CD4-positive, alpha-beta T cell treated with Interleukin-17A for 4 hours (primary cell): ENCODE measurements around the gene SLC45A3.

Experiments used
- DNase-seq: peaks from one replicate; pipeline ENCODE4 v3.0.0-alpha.2; 2020; ENCODE audit warnings: mixed read lengths

Gene SLC45A3

DNA sequence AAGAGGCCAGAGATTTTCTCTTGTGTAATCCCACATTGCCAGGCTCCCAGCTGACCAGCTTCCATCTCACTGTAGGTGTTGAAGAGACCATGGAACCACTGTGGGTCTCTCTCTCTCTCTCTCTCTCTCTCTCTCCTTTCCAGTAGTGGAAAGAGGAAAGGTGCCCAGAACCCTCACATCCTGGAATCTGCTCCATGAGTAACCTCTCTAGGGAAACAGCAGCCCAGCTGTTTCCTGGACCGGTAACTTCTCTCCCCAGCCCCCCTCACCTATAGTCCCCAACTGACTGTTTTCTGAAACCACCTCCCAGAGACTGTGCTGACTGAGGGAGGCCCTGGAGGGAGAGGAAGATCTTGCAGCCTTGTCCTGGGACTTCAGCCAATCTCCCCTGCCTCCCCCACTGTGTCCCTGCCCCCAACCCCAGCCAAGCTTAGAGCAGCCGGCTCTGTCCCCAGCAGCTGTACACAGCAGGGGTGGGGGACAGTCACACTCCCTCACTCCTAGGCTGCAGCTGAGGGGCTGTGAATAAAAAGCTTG lies 20.6 kb upstream of the SLC45A3 start:
- DNase-seq: no peak

DNA sequence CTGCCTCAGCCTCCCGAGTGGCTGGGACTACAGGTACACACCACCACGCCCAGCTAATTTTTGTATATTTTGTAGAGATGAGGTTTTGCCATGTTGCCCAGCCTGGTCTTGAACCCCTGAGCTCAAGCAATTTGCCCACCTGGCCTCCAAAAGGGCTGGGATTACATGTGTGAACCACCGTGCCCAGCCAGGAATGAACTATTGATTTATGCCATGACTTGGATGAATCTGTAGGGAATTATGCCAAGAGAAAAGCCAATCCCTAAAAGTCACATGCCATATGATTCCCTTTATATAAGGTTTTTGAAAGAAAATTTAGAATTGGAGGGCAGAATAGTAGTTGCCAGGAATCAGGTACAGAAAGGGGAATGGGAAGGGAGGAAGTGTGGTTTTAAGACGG lies 19.1 kb upstream of the SLC45A3 start:
- DNase-seq: no peak

DNA sequence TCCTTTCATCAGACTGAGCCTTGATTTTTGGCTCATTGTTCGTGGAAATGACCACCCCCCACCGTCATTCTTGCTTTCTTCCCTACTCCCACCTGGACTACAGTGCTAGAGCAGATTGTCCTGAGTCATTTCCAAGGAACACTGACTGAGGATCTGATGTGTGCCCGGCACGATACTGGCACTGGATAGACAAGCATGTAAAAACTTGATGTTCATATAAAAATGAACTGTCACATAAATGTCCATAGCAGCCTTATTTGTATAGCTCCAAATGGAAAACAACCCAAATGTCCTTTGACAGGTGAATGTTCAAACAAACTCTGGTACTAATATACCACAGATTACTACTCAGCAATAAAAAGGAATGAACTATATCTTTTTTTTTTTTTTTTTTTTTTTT lies 18.6 kb upstream of the SLC45A3 start:
- no peak for DNase-seq

DNA sequence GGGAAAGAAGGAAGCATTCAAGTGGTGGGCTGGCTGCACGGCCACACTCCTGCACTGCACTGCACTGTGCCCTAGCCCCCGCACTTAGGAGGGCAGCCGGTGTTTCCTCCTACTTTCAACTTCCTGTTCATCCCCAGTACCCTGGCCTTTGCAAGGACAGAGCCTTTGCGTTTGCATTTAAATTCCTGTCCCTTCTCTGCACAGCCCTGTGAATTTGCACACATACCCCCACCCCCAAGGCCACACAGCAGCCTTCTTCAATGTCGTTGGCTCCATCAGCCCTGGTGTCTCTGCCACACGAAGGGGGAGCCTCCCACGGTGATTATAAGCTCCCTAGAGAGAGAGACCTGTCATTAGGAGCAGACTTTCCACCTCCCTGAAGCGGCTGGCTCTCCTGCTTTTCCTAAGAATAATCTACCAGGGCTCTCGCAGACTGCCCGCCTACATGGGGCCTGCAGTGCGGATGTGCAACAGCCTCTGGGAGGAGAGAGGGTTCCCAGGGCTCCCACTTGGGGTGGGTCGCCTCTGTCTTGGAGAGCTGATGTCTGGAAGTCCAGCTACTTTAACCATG lies 13.2 kb upstream of the SLC45A3 start:
- DNase-seq: no peak

DNA sequence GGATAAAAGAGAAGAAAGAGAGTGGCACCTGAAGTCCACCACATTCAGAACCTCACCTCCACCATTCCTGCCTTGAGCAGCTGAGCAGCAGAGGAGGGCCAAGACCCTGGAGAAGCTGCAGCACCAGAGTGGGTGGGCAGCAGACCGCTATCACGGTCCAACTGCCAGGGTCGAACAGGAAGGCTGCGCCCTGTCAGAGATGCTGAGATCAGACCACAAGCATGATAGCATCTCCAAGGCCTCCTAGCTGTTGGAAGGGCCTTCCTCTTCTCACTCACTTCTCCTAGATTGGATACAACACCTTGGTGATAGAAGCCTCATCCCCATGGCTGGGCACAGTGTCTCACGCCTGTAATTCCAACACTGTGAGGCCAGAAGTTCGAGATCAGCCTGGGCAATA lies 12.1 kb upstream of the SLC45A3 start:
- DNase-seq: no peak

DNA sequence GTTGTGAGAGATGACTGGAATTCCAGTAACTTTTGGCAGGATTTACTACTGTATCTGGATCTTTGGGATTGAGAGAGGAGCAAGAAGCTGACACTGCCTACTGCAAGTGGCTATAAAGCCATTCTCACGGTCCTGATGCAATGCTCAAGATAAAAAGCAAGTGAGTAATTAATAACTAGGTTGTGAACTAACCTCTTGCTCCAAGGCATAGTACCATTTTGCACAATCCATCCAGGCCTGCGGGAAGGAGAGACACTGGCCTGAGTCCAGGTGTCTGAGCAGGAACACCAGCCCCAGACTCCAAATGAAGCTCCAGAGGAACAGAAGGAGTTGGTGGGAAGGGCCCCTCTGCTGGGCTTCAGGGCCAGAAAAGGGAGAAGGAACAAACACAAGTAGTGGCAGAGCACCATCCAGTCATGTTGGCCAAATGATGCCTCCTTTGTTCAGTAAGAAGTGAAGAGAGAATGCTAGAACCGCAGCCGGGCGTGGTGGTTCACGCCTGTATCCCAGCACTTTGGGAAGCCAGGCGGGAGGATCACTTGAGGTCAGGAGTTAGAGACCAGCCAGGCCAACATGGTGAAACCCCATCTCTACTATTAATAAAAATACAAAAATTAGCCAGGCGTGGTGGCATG lies 9.9 kb upstream of the SLC45A3 start:
- DNase-seq: no peak

DNA sequence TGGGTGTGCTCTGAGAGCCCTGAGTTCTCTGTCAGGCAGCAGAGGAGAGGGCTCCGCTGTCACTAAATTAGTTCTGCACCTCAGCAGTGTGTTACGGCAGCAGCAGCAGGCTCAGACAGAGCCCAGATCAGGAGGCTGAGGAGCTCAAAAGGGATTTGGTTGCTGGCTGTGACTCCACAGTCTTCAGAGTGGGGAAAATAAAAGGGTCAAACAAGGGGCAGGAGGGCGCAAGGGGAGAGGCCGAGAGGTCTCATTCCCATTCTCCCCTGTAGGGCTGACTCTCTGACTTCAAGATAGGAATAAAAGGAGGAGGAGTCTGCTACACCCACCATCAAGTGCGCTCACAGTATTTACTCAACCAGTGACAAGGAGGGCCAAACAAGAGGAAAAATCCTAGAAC lies 9.2 kb upstream of the SLC45A3 start:
- DNase-seq: no peak

DNA sequence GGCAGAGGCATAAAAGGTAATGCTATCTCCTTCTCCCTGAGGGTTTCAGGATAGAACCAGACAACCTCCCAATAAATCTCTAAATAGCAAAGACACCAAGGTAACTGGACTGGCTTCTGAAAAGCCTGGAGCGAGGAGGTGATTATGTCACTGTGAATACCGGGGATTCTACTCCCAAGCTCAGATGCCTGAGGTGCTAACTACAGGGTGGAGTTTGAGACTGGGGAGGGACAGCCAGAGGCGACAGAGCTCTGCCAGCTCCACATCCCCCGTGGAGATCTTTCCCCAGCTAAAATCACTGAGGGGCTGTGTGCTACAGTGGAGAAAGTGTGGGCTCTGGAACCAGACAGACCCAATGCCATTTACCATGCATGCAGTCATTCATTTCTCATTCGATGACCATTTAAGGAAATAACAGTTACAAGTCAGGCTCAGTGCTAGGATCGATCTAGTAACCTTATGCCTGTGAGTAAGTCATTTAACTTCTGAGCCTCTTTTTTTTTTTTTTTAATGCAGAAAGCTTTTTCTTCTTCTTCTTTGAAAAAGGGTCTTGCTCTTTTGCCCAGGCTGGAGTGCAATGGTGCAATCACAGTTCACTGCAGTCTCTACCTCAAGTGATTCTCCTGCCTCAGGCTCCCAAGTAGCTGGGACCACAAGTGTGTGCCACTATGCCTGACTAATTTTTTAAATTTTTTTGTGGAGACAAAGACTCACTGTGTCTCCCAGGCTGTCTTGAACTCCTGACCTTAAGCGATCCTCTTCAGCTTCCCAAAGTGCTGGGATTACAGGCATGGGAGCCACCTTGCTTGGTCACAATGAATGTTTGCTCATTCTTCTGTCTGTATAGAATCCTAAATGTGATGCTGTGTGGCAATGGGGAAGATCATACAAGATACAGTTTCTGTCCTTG lies 8.1 kb upstream of the SLC45A3 start:
- no peak for DNase-seq

DNA sequence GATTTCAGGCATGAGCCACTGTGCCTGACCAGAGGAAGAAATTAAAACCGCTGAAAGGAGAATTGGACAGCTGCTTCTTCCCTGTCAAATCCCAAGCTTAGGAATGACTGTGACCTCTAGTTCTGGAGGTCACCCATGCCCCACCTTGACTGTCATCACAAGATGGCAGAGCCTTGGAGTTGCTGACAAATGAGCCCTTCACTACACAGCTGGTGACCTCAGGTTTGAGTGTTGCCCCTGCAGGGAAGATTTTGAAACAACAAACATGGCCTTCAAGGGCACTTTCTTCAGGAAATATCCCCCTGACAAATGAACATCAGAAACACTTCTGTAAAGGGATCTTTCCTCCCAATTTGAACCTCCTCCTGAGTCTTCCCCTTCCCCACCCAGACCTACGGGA lies 6.9 kb upstream of the SLC45A3 start:
- DNase-seq: no peak

DNA sequence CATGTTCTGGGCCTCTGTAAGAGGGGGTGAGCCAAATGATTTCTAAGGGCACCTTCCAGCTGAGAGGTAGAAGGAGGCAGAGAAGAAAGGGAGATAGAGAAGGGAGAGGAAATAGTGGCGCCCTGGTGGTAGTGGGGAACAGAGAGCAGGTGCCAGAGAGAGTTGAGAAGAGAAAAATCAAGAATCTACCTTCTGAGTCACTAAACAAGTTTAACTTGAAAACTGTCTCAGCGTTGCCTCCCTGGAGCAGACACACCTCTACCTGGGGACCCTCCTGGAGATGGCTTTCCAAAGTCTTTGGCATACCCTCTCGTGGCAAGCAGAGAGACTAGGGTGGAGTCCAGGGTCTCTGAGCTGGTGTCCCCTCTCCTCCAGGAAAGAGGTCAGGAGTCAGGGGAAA lies 1.1 kb upstream of the SLC45A3 start:
- DNase-seq: no peak

DNA sequence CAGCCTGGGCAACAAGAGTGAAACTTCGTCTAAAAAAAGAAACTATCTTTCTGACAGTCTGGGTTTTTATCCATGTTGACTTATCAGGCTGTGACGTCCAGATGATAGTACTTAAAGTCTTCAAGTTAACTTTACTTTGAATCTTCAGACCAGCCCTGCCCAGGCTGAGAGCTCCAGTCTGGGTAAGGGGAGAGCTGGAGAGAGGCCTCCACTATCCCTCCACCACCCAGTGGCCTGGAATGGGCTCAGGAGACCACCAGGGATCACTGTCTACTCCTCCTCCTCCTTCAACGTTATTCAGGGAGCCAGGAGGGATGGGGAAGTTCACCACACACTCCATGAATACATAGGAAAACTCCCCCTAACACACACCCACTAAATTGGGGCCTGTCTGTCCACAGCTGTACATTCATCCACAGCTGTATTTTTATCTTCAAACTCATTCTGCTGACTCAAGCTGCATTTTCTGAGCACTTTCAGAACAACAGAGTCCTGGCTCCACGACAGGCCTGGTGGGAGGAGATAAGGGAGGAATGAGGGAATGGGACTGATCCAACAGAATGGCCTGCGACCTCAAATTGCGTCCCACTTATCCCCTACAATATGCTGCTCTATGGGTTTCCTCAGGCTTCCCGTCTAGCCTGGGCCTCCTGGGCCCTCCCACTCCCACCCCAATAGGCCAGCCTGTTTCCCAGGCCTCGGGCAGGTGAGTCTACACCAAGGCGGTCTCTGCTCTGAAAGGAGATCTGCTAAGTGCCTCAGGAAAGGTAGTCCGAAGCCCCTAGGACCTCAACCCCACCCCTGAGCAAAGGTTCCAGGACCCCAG lies 1.8 kb downstream of the SLC45A3 start:
- no peak for DNase-seq

DNA sequence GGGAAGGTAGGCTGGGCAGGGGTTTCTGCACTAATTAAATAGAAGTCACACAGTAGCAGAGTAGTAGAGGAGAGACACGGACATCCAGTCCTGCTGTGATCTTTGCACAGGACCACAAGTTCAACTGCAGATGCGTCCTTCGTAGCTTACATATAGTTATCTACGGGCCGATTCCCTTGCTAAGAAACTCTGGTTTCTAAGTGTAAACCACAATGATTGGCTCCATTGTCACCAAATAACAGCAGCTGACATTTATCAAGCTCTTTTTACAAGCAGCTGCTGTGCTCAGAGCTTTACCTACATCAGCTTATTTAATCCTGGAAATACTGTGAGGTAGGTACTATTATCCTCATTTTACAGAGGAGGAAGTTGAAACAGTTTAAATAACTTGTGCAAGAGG lies 3.1 kb downstream of the SLC45A3 start:
- no peak for DNase-seq

DNA sequence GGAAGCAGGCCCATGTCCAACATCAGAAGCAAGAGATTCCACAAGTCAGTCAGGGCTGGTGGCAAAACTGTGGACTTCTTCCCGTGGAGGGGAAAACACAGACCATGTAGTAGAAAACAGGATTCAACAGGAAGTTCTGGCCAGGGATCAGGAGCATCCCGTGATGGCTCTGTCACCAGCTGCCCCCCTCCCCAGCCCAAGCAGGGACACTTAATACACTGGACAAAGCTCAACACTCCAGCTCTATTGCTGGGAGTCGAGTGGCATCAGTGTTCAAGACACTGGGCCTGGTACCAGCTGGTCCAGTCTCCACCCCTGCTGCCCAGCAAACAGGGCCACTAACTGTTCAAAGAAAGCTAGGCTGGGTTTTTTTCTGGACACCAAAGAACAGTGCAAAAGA lies 3.7 kb downstream of the SLC45A3 start:
- DNase-seq: no peak

DNA sequence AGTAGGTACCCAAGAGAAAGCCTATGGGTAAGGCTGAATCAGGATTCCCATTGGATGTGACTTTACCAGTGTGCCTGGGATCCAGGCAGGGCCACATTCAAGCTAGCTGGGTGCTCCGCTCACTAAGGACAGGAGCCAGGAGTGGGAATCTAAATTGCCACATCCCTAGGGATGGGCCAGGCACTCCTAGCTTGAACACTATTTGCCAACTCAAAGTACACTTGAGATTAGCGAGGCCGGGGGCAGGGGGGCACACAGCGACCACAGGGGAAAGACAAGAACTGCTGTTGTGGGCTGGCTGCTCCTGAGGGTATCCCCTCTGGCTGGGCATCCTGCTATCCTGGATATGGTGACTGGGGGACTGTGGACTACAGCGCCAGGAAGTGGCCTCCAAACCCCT lies 4.3 kb downstream of the SLC45A3 start:
- DNase-seq: no peak

DNA sequence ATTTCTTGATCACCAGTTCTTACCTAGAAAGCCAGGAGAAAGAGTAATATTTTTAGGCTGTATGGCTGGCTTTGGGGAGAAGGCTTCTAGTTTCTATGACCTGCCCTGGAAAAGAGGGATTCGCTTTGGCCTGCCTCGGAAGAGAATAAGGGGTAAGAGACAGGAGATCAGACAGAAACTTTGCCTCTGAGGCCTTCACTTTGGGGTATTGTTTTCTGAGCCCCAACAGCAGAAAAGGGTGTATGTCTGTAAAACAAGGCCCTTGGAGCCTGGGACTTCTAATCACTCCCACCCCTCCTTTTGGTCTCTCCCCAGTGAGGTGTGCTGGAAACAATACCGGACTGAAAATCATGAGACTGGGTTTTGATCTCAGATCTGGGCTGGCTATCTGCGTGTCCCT lies 5.1 kb downstream of the SLC45A3 start:
- no peak for DNase-seq

DNA sequence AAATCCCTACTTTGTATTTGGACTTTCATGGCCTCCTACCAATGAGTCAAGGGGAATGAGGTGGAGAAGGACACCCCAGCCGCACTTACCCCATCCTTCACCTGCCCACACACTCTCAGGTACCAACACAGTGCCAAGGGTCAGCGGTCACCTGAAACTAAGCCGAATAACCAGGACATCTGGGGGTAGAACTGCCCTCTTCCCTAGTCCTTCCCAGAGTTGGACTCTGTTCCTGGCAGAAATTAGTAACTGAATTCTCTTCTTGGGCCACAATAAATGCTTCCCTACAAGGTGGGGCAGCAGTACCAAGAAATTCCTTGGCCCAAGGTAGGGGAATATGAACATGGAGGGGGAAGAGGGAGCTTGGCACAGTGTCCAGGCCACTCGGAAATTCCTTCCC lies 7.3 kb downstream of the SLC45A3 start:
- DNase-seq: no peak

DNA sequence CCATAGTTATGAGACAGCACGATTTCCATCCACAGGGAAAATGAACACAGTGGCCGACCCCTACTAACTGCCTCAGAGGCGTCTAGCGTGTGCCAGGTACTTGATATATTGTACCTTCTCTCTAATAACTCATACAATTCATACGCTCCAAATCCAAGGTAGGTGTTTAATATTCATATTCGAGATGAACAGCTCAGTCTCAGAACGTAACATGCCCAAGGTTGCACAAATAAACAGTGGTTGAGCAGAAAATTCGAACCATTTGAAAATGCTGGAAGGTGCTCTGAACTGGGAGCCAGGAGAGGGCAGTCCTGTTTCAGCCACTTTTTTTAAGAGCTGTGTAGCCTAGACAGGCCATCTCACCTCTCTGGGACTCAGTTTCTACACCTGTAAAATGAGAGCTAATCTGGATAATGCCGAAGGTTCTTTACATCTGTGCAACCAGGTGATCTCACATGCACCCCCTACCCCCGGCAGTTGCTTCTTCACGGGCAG lies 7.9 kb downstream of the SLC45A3 start:
- DNase-seq: no peak

DNA sequence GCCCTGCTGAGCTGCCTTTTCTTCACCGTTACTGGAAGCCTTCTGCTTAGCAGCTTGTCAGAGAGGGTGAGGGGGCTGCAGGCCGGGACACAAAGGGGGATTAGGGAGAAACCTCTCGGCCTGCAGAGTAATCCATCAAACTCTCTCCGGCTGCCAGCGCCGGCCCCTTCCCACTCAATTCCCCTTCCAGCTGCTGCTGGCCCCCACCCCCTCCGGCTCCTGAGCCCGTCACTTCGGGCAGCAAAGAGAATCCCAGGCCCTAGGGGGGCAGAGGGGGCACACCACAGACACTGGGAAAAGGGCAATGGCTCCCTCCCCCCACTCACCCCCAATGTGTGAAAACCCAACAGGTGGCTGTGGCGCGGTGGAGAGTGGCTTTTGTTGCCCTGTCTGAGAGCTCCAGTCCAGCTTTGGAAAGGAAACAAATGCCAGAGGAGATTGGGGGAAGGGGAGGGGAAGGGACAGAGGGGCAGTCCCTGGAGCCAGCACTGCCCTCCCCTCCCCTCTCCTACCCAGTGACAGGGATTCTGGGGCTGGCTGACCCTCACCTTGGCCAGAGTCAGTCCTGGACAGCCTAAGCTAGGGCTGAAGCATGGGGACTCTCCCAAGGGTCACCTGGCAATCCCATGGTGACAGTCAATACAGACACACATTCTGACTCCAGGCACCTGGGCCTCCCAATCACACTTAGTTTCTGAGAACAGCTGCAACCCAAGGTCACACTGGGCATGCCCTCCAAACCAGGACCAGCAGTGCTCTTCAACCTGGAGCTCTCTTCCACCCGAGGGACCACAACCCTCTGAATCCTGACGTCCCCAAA lies 9.5 kb downstream of the SLC45A3 start:
- DNase-seq: no peak

DNA sequence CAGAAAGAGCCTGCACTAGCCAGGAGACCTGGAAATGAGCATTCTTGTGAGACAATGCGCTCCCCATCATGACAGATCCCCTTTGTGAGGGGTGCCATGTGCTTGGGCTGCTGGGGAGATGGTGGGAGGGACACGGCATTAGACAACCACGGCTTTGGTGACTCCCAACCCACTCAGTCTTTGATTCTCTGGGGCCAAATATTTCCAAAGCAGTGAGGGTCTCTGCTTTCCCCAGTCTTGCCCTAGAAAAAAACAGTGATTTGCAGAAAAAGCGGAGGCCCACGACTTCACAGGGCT lies 10.2 kb downstream of the SLC45A3 start:
- no peak for DNase-seq

DNA sequence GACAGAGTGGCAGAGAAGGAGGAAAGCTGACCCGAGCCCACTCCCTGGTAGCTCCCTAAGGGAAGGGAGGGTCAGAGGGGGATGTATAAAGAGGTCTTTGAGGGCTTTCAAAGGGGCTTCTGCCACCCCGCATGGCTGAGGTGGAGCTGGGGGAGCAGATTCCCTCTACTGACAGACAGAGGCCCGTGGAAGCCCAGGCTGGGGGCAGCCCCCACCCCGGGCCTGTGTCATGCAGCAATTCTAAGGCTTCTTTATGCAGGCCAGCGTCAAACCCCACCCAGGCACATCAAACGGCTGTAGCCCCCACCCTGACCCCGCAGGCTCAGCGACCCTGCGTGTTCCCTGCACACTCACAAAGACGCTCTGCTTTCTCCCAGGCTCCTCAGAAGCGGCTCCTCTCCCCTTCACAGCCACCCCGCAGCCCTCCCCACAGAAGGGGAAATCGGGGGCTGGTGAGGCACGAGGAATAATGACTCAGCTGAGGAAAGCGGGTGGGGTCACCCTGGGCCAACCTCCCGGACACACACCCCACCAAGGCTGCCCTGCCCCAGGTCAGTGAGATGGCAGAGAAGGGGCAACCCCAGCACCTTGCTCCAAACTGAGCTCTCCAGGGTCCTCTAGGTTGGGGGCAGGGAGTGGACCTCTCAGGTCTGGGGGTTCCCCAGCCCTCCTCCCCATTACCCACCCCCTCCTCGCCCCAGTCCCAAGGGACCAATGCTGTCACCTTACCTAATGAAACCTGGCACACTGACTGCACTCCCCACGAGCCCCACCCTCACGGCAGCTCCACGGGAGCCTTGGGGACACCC lies 10.8 kb downstream of the SLC45A3 start:
- no peak for DNase-seq

DNA sequence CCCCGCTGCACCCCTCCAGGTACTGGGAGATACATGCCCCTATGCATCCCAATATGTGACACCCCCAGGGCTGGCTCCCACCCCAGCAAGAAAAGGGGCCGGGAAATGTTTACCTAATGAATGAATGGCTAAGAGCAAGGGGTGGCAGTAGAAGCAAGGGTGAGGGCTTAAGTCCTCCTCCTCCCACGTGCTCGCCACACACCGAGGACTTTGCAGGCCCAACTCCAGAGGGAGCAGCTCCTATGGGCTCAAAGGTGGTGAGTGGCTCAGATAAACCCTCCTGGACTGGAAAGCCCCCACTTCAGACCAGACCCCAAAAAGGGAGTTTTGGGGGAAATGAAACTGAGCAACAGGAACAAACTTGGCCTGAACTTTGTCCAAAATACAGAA lies 11.4 kb downstream of the SLC45A3 start:
- DNase-seq: no peak
